GM19099 (cell line): ENCODE measurements around the gene CASP9.

Experiments used
- POLR2A ChIP-seq: IDR thresholded peaks from 3 replicates; pipeline ENCODE4 v1.6.1; 2011; ENCODE audit warnings: low read depth; ENCODE audit not compliant: insufficient read length; ENCODE audit errors: extremely low read depth

Gene CASP9

GRCh38 chr1:15524021-15524282 lies at the start of gene CASP9:
Gene CASP9 (minus strand): TSS chr1:15524215. CDS start chr1:15524200, 15 bp downstream.
- peak; percentile 82 for TF ChIP-seq POLR2A

- TF ChIP-seq POLR2A, result no peak
Measured at GRCh38 chr1:15573477-15573876, 49.5 kb upstream of the CASP9 start.

- TF ChIP-seq POLR2A, result no peak
Measured at GRCh38 chr1:15571266-15571665, 47.3 kb upstream of the CASP9 start.

- TF ChIP-seq POLR2A, result no peak
Measured at GRCh38 chr1:15570861-15571260, 46.8 kb upstream of the CASP9 start.

DNA sequence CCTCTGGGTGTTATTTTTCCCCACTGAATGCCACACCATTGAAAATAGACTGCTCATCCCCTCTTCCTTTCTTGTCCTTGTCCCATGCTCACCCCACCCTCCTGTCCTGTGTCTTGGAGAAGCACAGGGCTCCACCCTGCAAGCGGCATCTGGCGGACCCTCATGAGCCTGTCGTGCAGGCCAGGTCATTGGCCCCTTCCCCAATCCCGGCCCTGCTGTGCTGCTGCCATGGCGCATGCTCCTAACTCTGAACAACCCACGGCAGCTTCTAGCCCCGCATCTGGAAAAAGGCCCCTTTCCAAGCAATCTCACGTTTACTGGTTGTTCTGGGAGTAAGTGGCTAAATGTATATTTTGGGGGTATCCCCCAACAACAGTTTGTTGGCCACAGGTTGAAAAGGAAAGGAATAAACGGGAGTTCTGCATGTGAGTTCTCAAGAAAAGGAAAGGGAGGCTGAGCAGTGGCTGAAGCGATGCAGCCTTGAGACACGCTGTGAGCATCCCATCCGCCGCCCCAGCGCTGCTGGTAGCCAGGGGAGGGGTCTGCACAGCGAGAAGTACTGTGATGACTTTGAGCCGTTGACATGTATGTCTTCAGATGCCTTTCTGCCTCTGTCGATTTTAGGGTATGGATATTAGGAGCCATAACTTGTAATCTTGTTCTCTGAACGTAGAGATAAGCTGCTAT lies 44.5 kb upstream of the CASP9 start:
- TF ChIP-seq POLR2A, result no peak

GRCh38 chr1:15559189-15559810 lies 35.3 kb upstream of the CASP9 start:
- no peak for TF ChIP-seq POLR2A

- TF ChIP-seq POLR2A, result no peak
Measured at GRCh38 chr1:15558516-15558915, 34.5 kb upstream of the CASP9 start.

- no peak for TF ChIP-seq POLR2A
Measured at GRCh38 chr1:15557594-15557993, 33.6 kb upstream of the CASP9 start.

- no peak for TF ChIP-seq POLR2A
Measured at GRCh38 chr1:15557008-15557407, 33.0 kb upstream of the CASP9 start.

- TF ChIP-seq POLR2A, result no peak
Measured at GRCh38 chr1:15550573-15550972, 26.6 kb upstream of the CASP9 start.

- no peak for TF ChIP-seq POLR2A
Measured at GRCh38 chr1:15546641-15547040, 22.6 kb upstream of the CASP9 start.

DNA sequence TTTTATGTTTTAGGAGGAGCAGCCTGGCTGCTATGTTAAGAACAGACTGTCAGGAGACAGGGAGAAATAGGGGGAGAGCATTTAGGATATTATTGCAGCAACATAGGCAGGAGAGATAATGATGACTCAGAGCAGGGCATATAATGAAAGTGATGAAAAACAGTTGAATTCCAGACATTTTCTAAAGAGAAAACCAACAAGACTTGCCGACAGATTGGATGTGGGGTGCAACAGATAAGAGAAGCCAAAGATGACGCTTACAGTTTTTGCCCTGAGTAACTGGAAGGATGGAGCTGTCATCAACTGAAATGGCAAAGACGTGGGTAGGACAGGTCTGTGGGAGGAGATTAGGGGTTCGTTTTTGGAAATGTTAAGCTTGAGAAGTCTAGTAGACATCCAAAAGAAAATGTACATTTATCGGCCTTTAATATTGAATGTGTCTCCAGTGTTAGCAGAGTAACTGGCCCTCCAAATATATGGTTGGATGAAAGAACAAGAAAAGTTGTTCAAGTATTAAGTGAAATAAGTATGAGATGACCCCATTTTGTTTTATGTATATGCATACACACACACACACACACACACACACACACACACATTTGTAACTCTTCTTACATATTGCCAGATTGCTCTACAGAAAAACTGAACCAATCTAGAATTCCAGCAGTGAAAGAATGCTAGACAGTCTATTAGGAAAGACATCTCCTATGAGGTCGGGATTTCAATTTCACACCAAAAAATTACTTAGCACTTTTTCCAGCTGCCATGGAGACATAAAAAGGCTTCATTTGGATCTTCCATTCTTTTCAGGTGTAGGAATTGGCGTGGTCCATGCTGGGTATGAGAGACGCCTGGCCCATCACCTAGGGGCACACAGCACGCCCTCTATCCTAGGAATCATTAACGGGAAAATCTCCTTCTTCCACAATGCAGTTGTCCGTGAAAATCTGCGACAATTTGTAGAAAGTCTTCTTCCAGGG lies 19.9 kb upstream of the CASP9 start:
- TF ChIP-seq POLR2A, result no peak

DNA sequence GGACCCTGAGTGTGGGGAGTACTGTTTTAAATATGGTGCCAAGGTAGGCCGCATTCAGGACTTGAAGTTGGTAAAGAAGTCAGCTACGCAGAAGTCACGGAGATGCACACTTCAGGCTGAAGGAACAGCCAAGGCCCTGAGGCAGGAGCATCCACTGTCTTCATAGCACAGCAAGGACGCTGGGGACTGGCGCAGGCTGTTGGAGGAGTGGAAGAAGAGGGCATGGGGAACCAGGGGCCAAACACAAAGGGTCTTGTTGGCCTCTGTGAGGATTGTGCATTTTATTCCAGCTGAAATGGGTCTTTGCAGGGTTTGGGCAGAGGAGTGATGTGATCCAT lies 19.2 kb upstream of the CASP9 start:
- no peak for TF ChIP-seq POLR2A

GRCh38 chr1:15542388-15543250 lies 18.6 kb upstream of the CASP9 start:
- no peak for TF ChIP-seq POLR2A

DNA sequence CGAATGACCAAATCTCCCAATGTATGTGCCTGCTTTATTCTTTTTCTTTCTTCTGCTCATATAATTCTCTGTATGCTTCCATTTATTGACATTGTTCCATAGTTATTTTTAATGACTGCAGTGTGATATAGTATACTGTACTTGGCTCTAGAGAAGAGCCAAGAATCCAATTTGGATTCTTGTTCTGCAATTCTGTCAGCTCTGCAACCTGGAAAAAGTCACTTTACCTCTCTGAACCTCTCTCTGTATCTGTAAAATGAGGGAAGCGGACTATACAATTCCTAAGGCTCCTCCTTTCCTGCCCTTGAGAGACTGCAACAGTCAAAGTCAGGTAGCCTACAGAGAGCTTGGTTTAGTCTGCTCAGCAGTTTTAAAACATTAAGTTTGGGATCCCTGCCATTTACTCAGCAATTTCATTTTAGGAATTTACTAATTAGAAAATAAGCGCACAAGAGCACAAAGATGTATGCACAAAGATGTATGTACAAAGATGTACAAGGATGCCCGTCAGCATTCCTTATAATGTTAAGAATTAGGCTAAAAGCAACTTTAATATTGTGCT lies 17.3 kb upstream of the CASP9 start:
- TF ChIP-seq POLR2A, result no peak
